ENCODE data around the gene HSPB7. TPM values are rescaled to one million over a fixed set of nuclear protein-coding genes. Genes with fewer than 3 reads are reported as not detected.
"Not testable (repeated sequence)": the region's sequence is repeated elsewhere in the genome, so short reads cannot be mapped to it uniquely, and the experiment has no call there.

The HSPB7 gene
- total and polyA plus RNA-seq, 4 donors = 0.28 to 1.4 (median 0.35) TPM

DNA sequence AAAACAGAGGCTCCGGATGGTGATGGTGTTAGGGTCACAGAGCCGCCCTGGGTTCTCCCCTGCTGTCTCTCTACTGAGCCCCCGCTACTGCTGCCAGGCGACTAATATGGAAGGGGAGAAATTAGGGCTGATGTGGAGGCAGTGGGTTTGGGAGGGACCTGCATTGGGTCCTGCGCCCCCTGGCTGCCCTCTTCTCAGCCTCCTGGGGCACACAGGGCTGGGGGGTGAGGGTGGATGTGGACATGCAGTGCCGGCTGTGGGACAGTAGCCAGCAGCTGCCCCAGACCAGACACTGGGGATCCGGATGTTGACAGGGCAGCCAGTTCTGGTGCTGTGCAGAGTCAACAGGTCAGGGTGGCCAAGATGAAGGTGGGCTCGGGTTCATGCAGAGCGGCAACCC lies 24.3 kb upstream of the HSPB7 start:
- no peak for TF ChIP-seq SP1 (IDR thresholded peaks at IDR 0.05)
- Histone ChIP-seq H3K27ac (ENCODE audit: low read depth in 1 of 2, low read length in 2 of 2) (no peak overlapping the region), H3K9ac (ENCODE audit: low read depth in 1 of 2, low read length in 2 of 2) (no peak overlapping the region), H3K9me3 (ENCODE audit: control insufficient read depth in 4 of 4, low read length in 3 of 4) (no peaks in the 10 kb centered on the region), H3K27me3 (ENCODE audit: control insufficient read depth in 4 of 4, insufficient read depth in 4 of 4, low read length in 3 of 4) (no peaks in the 10 kb centered on the region), H3K4me3 (ENCODE audit: low read depth in 1 of 3, low read length in 3 of 3) (no peak overlapping the region), H3K4me1 (ENCODE audit: control insufficient read depth in 4 of 4, insufficient read depth in 4 of 4, low read length in 3 of 4) (no peaks in the 10 kb centered on the region), H3K36me3 (ENCODE audit: control insufficient read depth in 4 of 4, insufficient read depth in 3 of 4, low read depth in 1 of 4, low read length in 3 of 4) (no peaks in the 10 kb centered on the region)
- WGBS = 81% methylated on average over 9 of the region's 9 CpGs
- no peak for DNase-seq (ENCODE audit: low spot score)

- DNase-seq (ENCODE audit: low spot score) = no peak
- H3K9me3 ChIP-seq (ENCODE audit: control insufficient read depth in 4 of 4, low read length in 3 of 4) = no peaks in the 10 kb centered on the region
- no peak overlapping the region for H3K4me3 ChIP-seq (ENCODE audit: low read depth in 1 of 3, low read length in 3 of 3)
- no peak for TF ChIP-seq NR2F2 (IDR thresholded peaks at IDR 0.05)
- no peak for TF ChIP-seq MAX (IDR thresholded peaks at IDR 0.05)
- TF ChIP-seq, protein P1, sequence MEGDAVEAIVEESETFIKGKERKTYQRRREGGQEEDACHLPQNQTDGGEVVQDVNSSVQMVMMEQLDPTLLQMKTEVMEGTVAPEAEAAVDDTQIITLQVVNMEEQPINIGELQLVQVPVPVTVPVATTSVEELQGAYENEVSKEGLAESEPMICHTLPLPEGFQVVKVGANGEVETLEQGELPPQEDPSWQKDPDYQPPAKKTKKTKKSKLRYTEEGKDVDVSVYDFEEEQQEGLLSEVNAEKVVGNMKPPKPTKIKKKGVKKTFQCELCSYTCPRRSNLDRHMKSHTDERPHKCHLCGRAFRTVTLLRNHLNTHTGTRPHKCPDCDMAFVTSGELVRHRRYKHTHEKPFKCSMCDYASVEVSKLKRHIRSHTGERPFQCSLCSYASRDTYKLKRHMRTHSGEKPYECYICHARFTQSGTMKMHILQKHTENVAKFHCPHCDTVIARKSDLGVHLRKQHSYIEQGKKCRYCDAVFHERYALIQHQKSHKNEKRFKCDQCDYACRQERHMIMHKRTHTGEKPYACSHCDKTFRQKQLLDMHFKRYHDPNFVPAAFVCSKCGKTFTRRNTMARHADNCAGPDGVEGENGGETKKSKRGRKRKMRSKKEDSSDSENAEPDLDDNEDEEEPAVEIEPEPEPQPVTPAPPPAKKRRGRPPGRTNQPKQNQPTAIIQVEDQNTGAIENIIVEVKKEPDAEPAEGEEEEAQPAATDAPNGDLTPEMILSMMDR (IDR thresholded peaks at IDR 0.05; ENCODE audit: low read depth, low read length, missing input control) = no peak
- TF ChIP-seq GABPA (IDR thresholded peaks at IDR 0.05 in 1 of 2, conservative IDR thresholded peaks at IDR 0.05 in 1 of 2) = no peak
- H3K9ac ChIP-seq (ENCODE audit: low read depth in 1 of 2, low read length in 2 of 2) = no peak overlapping the region
- no peaks in the 10 kb centered on the region for H3K27me3 ChIP-seq (ENCODE audit: control insufficient read depth in 4 of 4, insufficient read depth in 4 of 4, low read length in 3 of 4)
- WGBS = 89% methylated on average over 8 of the region's 8 CpGs
- H3K36me3 ChIP-seq (ENCODE audit: control insufficient read depth in 4 of 4, insufficient read depth in 3 of 4, low read depth in 1 of 4, low read length in 3 of 4) = no peaks in the 10 kb centered on the region
- H3K27ac ChIP-seq (ENCODE audit: low read depth in 1 of 2, low read length in 2 of 2) = no peak overlapping the region
- no peaks in the 10 kb centered on the region for H3K4me1 ChIP-seq (ENCODE audit: control insufficient read depth in 4 of 4, insufficient read depth in 4 of 4, low read length in 3 of 4)
Observed at GRCh38 chr1:16041200-16041599, 23.4 kb upstream of the HSPB7 start.

DNA sequence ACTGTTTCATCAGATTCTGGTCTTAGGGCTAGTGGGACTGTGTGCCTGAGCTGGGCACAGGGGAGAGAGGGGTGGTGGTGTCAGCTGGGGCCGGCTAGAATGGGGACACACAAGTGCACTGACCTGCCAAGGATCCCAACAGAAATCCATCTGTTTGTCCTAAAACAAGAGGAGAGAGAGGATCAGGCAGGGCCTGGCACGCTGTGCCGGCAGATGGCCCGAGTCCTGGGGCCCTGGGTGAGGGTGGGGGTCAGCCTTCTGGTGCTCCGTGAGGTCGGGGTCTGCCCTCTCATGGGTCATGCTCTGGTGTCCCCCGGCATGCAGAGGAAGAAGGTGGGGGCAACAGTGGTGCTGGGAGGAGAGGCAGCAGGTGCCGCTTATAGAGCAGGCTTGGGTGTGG lies 22.0 kb upstream of the HSPB7 start:
- H3K4me3 ChIP-seq (ENCODE audit: low read depth in 1 of 3, low read length in 3 of 3); H3K4me1 ChIP-seq (ENCODE audit: control insufficient read depth in 4 of 4, insufficient read depth in 4 of 4, low read length in 3 of 4): not testable (repeated sequence)

DNA sequence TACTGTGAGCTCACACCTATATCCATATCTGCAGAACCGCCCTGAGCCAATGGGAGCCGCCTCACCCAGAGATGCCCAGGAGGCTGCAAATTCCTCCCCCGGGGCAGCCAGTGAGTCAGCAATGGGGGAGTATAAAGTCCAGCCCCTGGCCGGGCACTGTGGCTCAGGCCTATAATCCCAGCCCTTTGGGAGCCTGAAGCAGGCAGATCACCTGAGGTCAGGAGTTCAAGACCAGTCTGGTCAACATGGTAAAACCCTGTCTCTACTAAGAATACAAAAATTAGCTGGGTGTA lies 20.7 kb upstream of the HSPB7 start:
- Histone ChIP-seq H3K9me3 (ENCODE audit: control insufficient read depth in 4 of 4, low read length in 3 of 4) (no peaks in the 10 kb centered on the region), H3K27me3 (ENCODE audit: control insufficient read depth in 4 of 4, insufficient read depth in 4 of 4, low read length in 3 of 4) (no peaks in the 10 kb centered on the region), H3K9ac (ENCODE audit: low read depth in 1 of 2, low read length in 2 of 2) (no peak overlapping the region), H3K36me3 (ENCODE audit: control insufficient read depth in 4 of 4, insufficient read depth in 3 of 4, low read depth in 1 of 4, low read length in 3 of 4) (no peaks in the 10 kb centered on the region), H3K27ac (ENCODE audit: low read depth in 1 of 2, low read length in 2 of 2) (no peak overlapping the region), H3K4me1 (ENCODE audit: control insufficient read depth in 4 of 4, insufficient read depth in 4 of 4, low read length in 3 of 4) (no peaks in the 10 kb centered on the region), H3K4me3 (ENCODE audit: low read depth in 1 of 3, low read length in 3 of 3) (no peak overlapping the region)
- DNase-seq (ENCODE audit: low spot score) = no peak
- 79% methylated on average over 4 of the region's 4 CpGs for WGBS
- no peak for TF ChIP-seq ATF3 (IDR thresholded peaks at IDR 0.05)
- TF ChIP-seq HNF4A (conservative IDR thresholded peaks at IDR 0.05) = no peak
- TF ChIP-seq, protein P1 (IDR thresholded peaks at IDR 0.05; ENCODE audit: low read depth, low read length, missing input control) = no peak
- TF ChIP-seq SP1 (IDR thresholded peaks at IDR 0.05) = no peak
- no peak for TF ChIP-seq FOXA1 (IDR thresholded peaks at IDR 0.05)
- no peak for TF ChIP-seq TAF1 (conservative IDR thresholded peaks at IDR 0.05)
- TF ChIP-seq NR2F2 (IDR thresholded peaks at IDR 0.05) = no peak
- TF ChIP-seq MAX (IDR thresholded peaks at IDR 0.05) = no peak
- no peak for TF ChIP-seq HNF4G (IDR thresholded peaks at IDR 0.05)
- TF ChIP-seq EGR1 (IDR thresholded peaks at IDR 0.05; ENCODE audit: low read depth in 2 of 2) = no peak
- no peak for TF ChIP-seq ZBTB33 (IDR thresholded peaks at IDR 0.05)
- no peak for TF ChIP-seq GABPA (IDR thresholded peaks at IDR 0.05 in 1 of 2, conservative IDR thresholded peaks at IDR 0.05 in 1 of 2)
- no peak for TF ChIP-seq FOXA2 (IDR thresholded peaks at IDR 0.05)
- no peak for TF ChIP-seq JUND (IDR thresholded peaks at IDR 0.05)

More for the DNA sequence above, 22.0 kb upstream of the HSPB7 start:
- H3K9me3 ChIP-seq (ENCODE audit: control insufficient read depth in 4 of 4, low read length in 3 of 4); H3K36me3 ChIP-seq (ENCODE audit: control insufficient read depth in 4 of 4, insufficient read depth in 3 of 4, low read depth in 1 of 4, low read length in 3 of 4); H3K27me3 ChIP-seq (ENCODE audit: control insufficient read depth in 4 of 4, insufficient read depth in 4 of 4, low read length in 3 of 4); DNase-seq (ENCODE audit: low spot score); H3K9ac ChIP-seq (ENCODE audit: low read depth in 1 of 2, low read length in 2 of 2); H3K27ac ChIP-seq (ENCODE audit: low read depth in 1 of 2, low read length in 2 of 2): not testable (repeated sequence)
- whole genome bisulfite sequencing = 66% methylated on average over 7 of the region's 8 CpGs
